Amniotic stem cell (primary cell): ENCODE measurements around the gene MRPL20.
"Not testable (repeated sequence)": the region's sequence is repeated elsewhere in the genome, so short reads cannot be mapped to it uniquely, and the experiment has no call there.

ENCODE experiments used
- DNase-seq: peaks from one replicate; lab custom pipeline; 2025; lab: John Stamatoyannopoulos, UW

The MRPL20 gene

GRCh38 chr1:1385931-1386330 lies 21.2 kb downstream of the MRPL20 start:
- no peak for DNase-seq

GRCh38 chr1:1385339-1385738 lies 21.8 kb downstream of the MRPL20 start:
- not testable (repeated sequence) for DNase-seq

GRCh38 chr1:1381294-1381693 lies 25.8 kb downstream of the MRPL20 start:
- no peak for DNase-seq

- DNase-seq = no peak
Measured at GRCh38 chr1:1380860-1381259, 26.2 kb downstream of the MRPL20 start.

GRCh38 chr1:1377540-1378205 lies 29.4 kb downstream of the MRPL20 start:
- no peak for DNase-seq

- DNase-seq = no peak
Measured at GRCh38 chr1:1376551-1377226, 30.4 kb downstream of the MRPL20 start.

- peak; percentile 99 for DNase-seq
Measured at GRCh38 chr1:1374929-1375662, 32.0 kb downstream of the MRPL20 start, which contains the start of gene AURKAIP1. AURKAIP1 (minus strand) TSS chr1:1375207; CDS start chr1:1374756, 451 bp downstream.

GRCh38 chr1:1374589-1374928 lies 32.5 kb downstream of the MRPL20 start:
- no peak for DNase-seq

- no peak for DNase-seq
Measured at GRCh38 chr1:1373815-1374588, 33.1 kb downstream of the MRPL20 start.

- DNase-seq = no peak
Measured at GRCh38 chr1:1373051-1373814, 33.9 kb downstream of the MRPL20 start.

- no peak for DNase-seq
Measured at GRCh38 chr1:1371746-1372711, 35.1 kb downstream of the MRPL20 start.

GRCh38 chr1:1371364-1371745 lies 35.7 kb downstream of the MRPL20 start:
- no peak for DNase-seq

- DNase-seq = no peak
Measured at GRCh38 chr1:1370771-1371300, 36.3 kb downstream of the MRPL20 start.

GRCh38 chr1:1370094-1370493 lies 37.0 kb downstream of the MRPL20 start:
- DNase-seq = not testable (repeated sequence)

- DNase-seq = no peak
Measured at GRCh38 chr1:1367315-1367714, 39.8 kb downstream of the MRPL20 start.

- DNase-seq = no peak
Measured at GRCh38 chr1:1366699-1367066, 40.4 kb downstream of the MRPL20 start.

- no peak for DNase-seq
Measured at GRCh38 chr1:1365875-1366698, 41.0 kb downstream of the MRPL20 start.

GRCh38 chr1:1364266-1364665 lies 42.8 kb downstream of the MRPL20 start:
- no peak for DNase-seq

- DNase-seq = peak; percentile 61
Measured at GRCh38 chr1:1361982-1362423, 45.1 kb downstream of the MRPL20 start.
